Coronary artery (tissue), 2 donors: ENCODE measurements around the gene ADGRA1.

Experiments used
- DNase-seq: peaks from one replicate; pipeline ENCODE4 v3.0.0-alpha.2; 2017; ENCODE audit warnings: low spot score
- H3K27ac ChIP-seq, 2 donors: fragments of 200-600 bp; sonication (generic); one replicate each; pipeline ENCODE4 v1.5.1; 2016 to 2019
- H3K4me3 ChIP-seq: fragments of 200-600 bp; sonication (generic); 2 replicates; pipeline ENCODE4 v1.5.1; 2016; ENCODE audit warnings: mild to moderate bottlenecking, moderate library complexity
- CTCF ChIP-seq: fragments of 200-600 bp; sonication (generic); IDR thresholded peaks from one replicate; pipeline ENCODE4 v1.5.1; 2019; ENCODE audit warnings: antibody characterized with exemption

Gene ADGRA1

GRCh38 chr10:133115453-133115842, 27.7 kb downstream of the ADGRA1 start:
- H3K27ac ChIP-seq = no peak overlapping the region
- TF ChIP-seq CTCF = no peak
- DNase-seq = no peak
- no peak overlapping the region for H3K4me3 ChIP-seq

- Histone ChIP-seq H3K27ac (no peak overlapping the region), H3K4me3 (no peak overlapping the region)
- no peak for DNase-seq
- TF ChIP-seq CTCF = no peak
These were observed 28.3 kb downstream of the ADGRA1 start for GRCh38 chr10:133115976-133116375.

- no peak overlapping the region for H3K27ac ChIP-seq
- TF ChIP-seq CTCF = no peak
- DNase-seq = no peak
- no peak overlapping the region for H3K4me3 ChIP-seq
These were observed 28.7 kb downstream of the ADGRA1 start for GRCh38 chr10:133116455-133116854.

GRCh38 chr10:133117036-133117687, 29.4 kb downstream of the ADGRA1 start:
- Histone ChIP-seq H3K27ac (no peak overlapping the region), H3K4me3 (no peak overlapping the region)
- no peak for DNase-seq
- TF ChIP-seq CTCF = no peak

- Histone ChIP-seq H3K4me3 (no peak overlapping the region), H3K27ac (no peak overlapping the region)
- TF ChIP-seq CTCF = no peak
- DNase-seq = no peak
These were observed 30.0 kb downstream of the ADGRA1 start for GRCh38 chr10:133117688-133118071.

GRCh38 chr10:133121479-133121878, 33.8 kb downstream of the ADGRA1 start:
- Histone ChIP-seq H3K4me3 (no peak overlapping the region), H3K27ac (no peak overlapping the region)
- DNase-seq = no peak
- TF ChIP-seq CTCF = no peak

GRCh38 chr10:133122171-133122935, 34.6 kb downstream of the ADGRA1 start:
- no peak overlapping the region for H3K27ac ChIP-seq

More at GRCh38 chr10:133122171-133122935, 34.6 kb downstream of the ADGRA1 start:
- no peak for TF ChIP-seq CTCF
- H3K4me3 ChIP-seq = no peak overlapping the region
- DNase-seq = no peak
